IMR-90 (cell line): ENCODE results near the gene DNMT1. TPM values are rescaled to one million over a fixed set of nuclear protein-coding genes. Genes with fewer than 3 reads are reported as not detected.

Experiments
- ATAC-seq: fragments of 200-7000 bp; cut with Tn5 transposase; 2 replicates; pipeline ENCODE4 v1.9.1; 2020; ENCODE audit warnings: low read depth, mild to moderate bottlenecking, moderate library complexity
- BruUV-seq: library from RNA; stranded (reverse); fragments of 400-500 nt; replicated peaks from 2 replicates; lab custom pipeline; 2021; lab: Mats Ljungman, UMichigan
- CTCF ChIA-PET: fragments of 300-600 bp; formaldehyde crosslinking; extraction: SDS; loops from one replicate; lab custom pipeline; 2021; ENCODE audit warnings: antibody characterized with exemption; lab: Yijun Ruan, JAX
- POLR2A ChIA-PET: fragments of 300-600 bp; sonication (Branson Sonifier 250); formaldehyde crosslinking; loops from one replicate; lab custom pipeline; 2022; ENCODE audit warnings: antibody characterized with exemption; ENCODE audit not compliant: unreplicated experiment; lab: Charles Lee
- DNase-seq: peaks from one replicate; pipeline ENCODE4 v3.0.0; 2013
- H2AFZ ChIP-seq: replicated peaks from 2 replicates; pipeline ENCODE3; 2013; ENCODE audit warnings: low read length, mild to moderate bottlenecking; ENCODE audit not compliant: poor library complexity
- H2AK5ac ChIP-seq: 2 replicates; pipeline ENCODE4 v1.6.1; 2013; ENCODE audit warnings: low read depth, low read length, inconsistent platforms
- H2AK9ac ChIP-seq: replicated peaks from 2 replicates; pipeline ENCODE3; 2013; ENCODE audit warnings: mild to moderate bottlenecking, low read depth, low read length, moderate library complexity; ENCODE audit not compliant: poor library complexity
- H2BK120ac ChIP-seq: 2 replicates; pipeline ENCODE4 v1.6.1; 2013; ENCODE audit warnings: low read depth, low read length, inconsistent platforms
- H2BK15ac ChIP-seq: 3 replicates; pipeline ENCODE4 v1.6.1; 2013; ENCODE audit warnings: low read depth, low read length, inconsistent platforms
- H2BK20ac ChIP-seq: 2 replicates; pipeline ENCODE4 v1.6.1; 2013; ENCODE audit warnings: low read depth, mild to moderate bottlenecking, inconsistent platforms, low read length, moderate library complexity
- H2BK5ac ChIP-seq: 2 replicates; pipeline ENCODE4 v1.6.1; 2013; ENCODE audit warnings: mild to moderate bottlenecking, low read depth, low read length, inconsistent platforms; ENCODE audit not compliant: poor library complexity, severe bottlenecking
- H3K14ac ChIP-seq: replicated peaks from 2 replicates; pipeline ENCODE4 v1.6.1; 2013; ENCODE audit warnings: low read depth, low read length, inconsistent platforms
- H3K18ac ChIP-seq: 2 replicates; pipeline ENCODE4 v1.6.1; 2013; ENCODE audit warnings: low read depth, low read length, control low read depth
- H3K23ac ChIP-seq: 2 replicates; pipeline ENCODE4 v1.6.1; 2013; ENCODE audit warnings: low read depth, low read length, inconsistent platforms
- H3K27ac ChIP-seq: 2 replicates; pipeline ENCODE4 v1.5.1; 2013; ENCODE audit warnings: mild to moderate bottlenecking, control low read depth, low read length; ENCODE audit not compliant: insufficient read depth
- H3K27me3 ChIP-seq: 2 replicates; pipeline ENCODE4 v1.6.1; 2013; ENCODE audit warnings: low read length; ENCODE audit not compliant: control insufficient read depth, insufficient read depth
- H3K36me3 ChIP-seq: 2 replicates; pipeline ENCODE4 v1.6.1; 2013; ENCODE audit warnings: low read length, mixed read lengths; ENCODE audit not compliant: control insufficient read depth, insufficient read depth
- H3K4ac ChIP-seq: 2 replicates; pipeline ENCODE4 v1.6.1; 2013; ENCODE audit warnings: low read depth, low read length, inconsistent platforms
- H3K4me1 ChIP-seq: 2 replicates; pipeline ENCODE4 v1.6.1; 2013; ENCODE audit warnings: low read length, mixed read lengths; ENCODE audit not compliant: control insufficient read depth, insufficient read depth
- H3K4me2 ChIP-seq: 2 replicates; pipeline ENCODE4 v1.6.1; 2013; ENCODE audit warnings: low read depth, mild to moderate bottlenecking, control low read depth, low read length, moderate library complexity
- H3K4me3 ChIP-seq: 2 replicates; pipeline ENCODE4 v1.5.1; 2013; ENCODE audit warnings: low read depth, mild to moderate bottlenecking, control low read depth, low read length, moderate library complexity; ENCODE audit not compliant: insufficient read depth
- H3K56ac ChIP-seq: 2 replicates; pipeline ENCODE4 v1.6.1; 2013; ENCODE audit warnings: low read length, inconsistent platforms; ENCODE audit not compliant: insufficient read depth; ENCODE audit errors: extremely low read depth
- H3K79me1 ChIP-seq, 2 experiments: 2 replicates each; pipeline ENCODE4 v1.6.1; 2013; ENCODE audit warnings: low read length in 2 of 2, inconsistent platforms in 1 of 2, low read depth in 1 of 2
- H3K9ac ChIP-seq: 2 replicates; pipeline ENCODE4 v1.6.1; 2013; ENCODE audit warnings: low read depth, low read length, control low read depth
- H3K9me1 ChIP-seq: 2 replicates; pipeline ENCODE4 v1.6.1; 2013; ENCODE audit warnings: low read length, inconsistent platforms; ENCODE audit not compliant: insufficient read depth
- H3K9me3 ChIP-seq: 2 replicates; pipeline ENCODE4 v1.6.1; 2013; ENCODE audit warnings: low read length; ENCODE audit not compliant: control insufficient read depth, insufficient read depth
- H4K20me1 ChIP-seq: 2 replicates; pipeline ENCODE4 v1.6.1; 2013; ENCODE audit warnings: low read length, inconsistent platforms; ENCODE audit not compliant: insufficient read depth
- H4K5ac ChIP-seq: 2 replicates; pipeline ENCODE4 v1.6.1; 2013; ENCODE audit warnings: mild to moderate bottlenecking, low read depth, low read length, control low read depth
- H4K8ac ChIP-seq, 2 experiments: 2 replicates each; pipeline ENCODE4 v1.6.1; 2013; ENCODE audit warnings: low read depth in 2 of 2, low read length in 2 of 2, control low read depth in 1 of 2, inconsistent platforms in 1 of 2
- H4K91ac ChIP-seq: 2 replicates; pipeline ENCODE4 v1.6.1; 2013; ENCODE audit warnings: low read depth, low read length, inconsistent platforms; ENCODE audit not compliant: insufficient read depth
- CTCF ChIP-seq: conservative IDR thresholded peaks from 2 replicates; pipeline ENCODE4 v1.5.1; 2012; ENCODE audit warnings: mild to moderate bottlenecking, low read depth, low read length, improper control_type of control experiment
- MXI1 ChIP-seq: IDR thresholded peaks from 2 replicates; pipeline ENCODE4 v1.6.1; 2012; ENCODE audit warnings: low read depth, mild to moderate bottlenecking, low read length, moderate library complexity, borderline replicate concordance
- NFE2L2 ChIP-seq: fragments of 150-350 bp; IDR thresholded peaks from 2 replicates; pipeline ENCODE4 v1.6.1; 2016; ENCODE audit warnings: low read depth, mild to moderate bottlenecking, low read length
- POLR2A ChIP-seq: IDR thresholded peaks from 2 replicates; pipeline ENCODE4 v1.6.1; 2012; ENCODE audit warnings: mild to moderate bottlenecking, low read depth, low read length
- WGBS, 2 experiments: methylation state at CpG; one replicate each; pipeline versions ENCODE4 v1.1.5 to v1.1.7; 2013; ENCODE audit warnings: missing lambda C conversion rate in 2 of 2; ENCODE audit not compliant: insufficient read length in 1 of 2; ENCODE audit errors: extremely low coverage in 2 of 2; 5-methylcytosine and 5-hydroxymethylcytosine counted together
- dilution Hi-C: fragments of 300-500 bp; cut with HindIII; formaldehyde crosslinking; loops from one replicate; pipeline ENCODE4 v1.14.3; 2018; ENCODE audit warnings: low sequenced_read_pairs; ENCODE audit not compliant: unreplicated experiment
- in situ Hi-C: fragments of 300-500 bp; cut with MboI; formaldehyde crosslinking; loops from 3 replicates; pipeline ENCODE4 v1.14.3; 2019; ENCODE audit warnings: low sequenced_read_pairs, inconsistent platforms, mixed read lengths
- intact Hi-C: fragments of 100-400 bp; cut with micrococcal nuclease; formaldehyde crosslinking; loops from 2 replicates; pipeline ENCODE4 v1.10.0; 2022
- polyA plus RNA-seq, 3 experiments: library from polyadenylated mRNA; depleted of rRNA; stranded (reverse); fragments of >200 nt; gene quantifications; 2 replicates each; pipeline ENCODE4 v1.2.3, GENCODE V29; 2012; ENCODE audit warnings: low replicate concordance in 1 of 3
- total RNA-seq: library from RNA; depleted of rRNA; stranded (reverse); fragments of >200 nt; gene quantifications from 2 replicates; pipeline ENCODE4 v1.2.3, GENCODE V29; 2012

The DNMT1 gene
- total and polyA plus RNA-seq, 2 of the 4 experiments (the other 2 are of a cell fraction) = 26.2 to 83.6 TPM

GRCh38 chr19:10089801-10090375 is 104.9 kb downstream of the DNMT1 start:
- Histone ChIP-seq H4K8ac (no peak overlapping the region), H3K9ac (no peak overlapping the region), H4K91ac (no peak overlapping the region), H4K20me1 (no peaks in the 10 kb centered on the region), H2AFZ (peak overlapping the region; percentile 32), H3K18ac (no peak overlapping the region), H3K4ac (no peak overlapping the region), H2AK5ac (no peak overlapping the region), H3K27ac (no peak overlapping the region), H3K36me3 (peaks cover 31% of the 10 kb centered on the region; the same call in 1 of the 2 replicates), H3K56ac (no peak overlapping the region), H3K9me3 (no peaks in the 10 kb centered on the region), H2BK15ac (no peak overlapping the region), H3K4me2 (no peak overlapping the region), H3K27me3 (no peaks in the 10 kb centered on the region), H2AK9ac (no peak overlapping the region), H4K5ac (no peak overlapping the region), H3K79me1 (peaks cover 3 to 24% of the 10 kb centered on the region in 2 experiments; a peak in 3 of 4 replicates), H3K9me1 (peaks cover 13% of the 10 kb centered on the region; the same call in 1 of the 2 replicates), H2BK5ac (no peak overlapping the region), H3K23ac (no peak overlapping the region), H3K14ac (no peak overlapping the region), H2BK20ac (no peak overlapping the region), H2BK120ac (no peak overlapping the region), H3K4me1 (no peaks in the 10 kb centered on the region), H3K4me3 (no peak overlapping the region)
- WGBS, 2 experiments = 85% methylated on average over 12 of the region's 15 CpGs; no CpG with 5 or more reads in 1 of the 2 experiments
- ChIA-PET CTCF (no interaction called here), POLR2A (no interaction called here)
- DNase-seq (no peak), ATAC-seq (no peak)
- no TSS peak for BruUV-seq
- dilution Hi-C loops (no loop called here), intact Hi-C loops (no loop called here), in situ Hi-C loops (no loop called here)
- no peak for TF ChIP-seq POLR2A
- no peak for TF ChIP-seq MXI1
- TF ChIP-seq CTCF = no peak
- TF ChIP-seq NFE2L2 = no peak
